H1 (cell line): ENCODE measurements around the gene PARP16.

Experiments used
- BCL11A ChIP-seq, 2 experiments: IDR thresholded peaks; one replicate each; pipeline ENCODE4 v1.6.1; 2011; ENCODE audit warnings: low read depth in 2 of 2, low read length in 2 of 2, mild to moderate bottlenecking in 2 of 2
- EZH2 ChIP-seq: fragments of 200-600 bp; sonication (generic); IDR thresholded peaks from 2 replicates; pipeline ENCODE4 v1.7.1; 2012; ENCODE audit warnings: low read depth, mild to moderate bottlenecking, moderate library complexity, low read length, inconsistent platforms; ENCODE audit not compliant: severe bottlenecking
- KDM4A ChIP-seq: IDR thresholded peaks from one replicate; pipeline ENCODE4 v1.7.1; 2012; ENCODE audit warnings: low read depth, mild to moderate bottlenecking, moderate library complexity, low read length, inconsistent platforms; ENCODE audit not compliant: severe bottlenecking
- RXRA ChIP-seq: IDR thresholded peaks from 2 replicates; pipeline ENCODE4 v1.6.1; 2011; ENCODE audit warnings: low read depth, mild to moderate bottlenecking, low read length, moderate library complexity; ENCODE audit not compliant: insufficient read depth
- SRF ChIP-seq: IDR thresholded peaks from 2 replicates; pipeline ENCODE4 v1.6.1; 2011; ENCODE audit warnings: mild to moderate bottlenecking, low read depth, low read length, moderate library complexity
- TAF1 ChIP-seq: IDR thresholded peaks from 2 replicates; pipeline ENCODE4 v1.6.1; 2011; ENCODE audit warnings: mild to moderate bottlenecking, low read depth, low read length
- TF ChIP-seq, protein P1 (sequence below): IDR thresholded peaks from 2 replicates; pipeline ENCODE4 v1.6.1; 2011; ENCODE audit warnings: low read depth, mild to moderate bottlenecking, low read length; ENCODE audit not compliant: insufficient read depth

DNA sequence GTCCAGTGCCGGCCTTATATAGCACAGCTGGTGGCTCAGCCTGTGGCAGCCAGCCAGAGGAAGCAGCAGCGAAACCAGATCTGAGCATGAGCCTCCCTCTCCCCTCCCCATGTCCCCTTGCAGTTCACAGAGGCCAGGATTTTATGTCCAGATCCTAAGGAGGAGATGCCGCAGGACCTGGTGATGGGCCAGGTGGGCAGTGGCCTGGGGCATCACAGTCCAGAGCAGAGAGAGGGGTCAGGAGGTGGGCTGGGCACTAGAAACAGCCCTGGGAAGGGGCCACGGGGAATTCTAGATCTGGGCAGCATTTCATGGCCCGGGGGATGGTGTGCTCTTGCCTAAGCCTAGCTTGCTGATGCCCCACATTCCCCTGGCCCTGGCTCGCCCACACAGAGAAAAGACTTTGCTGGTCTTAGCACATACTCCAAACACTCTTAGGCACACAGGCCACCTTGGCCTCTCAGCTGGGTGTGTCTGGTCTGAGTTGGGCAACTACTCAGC, 75.2 kb downstream of the PARP16 start:
- TF ChIP-seq EZH2 (no peak), KDM4A (no peak), TAF1 (no peak), BCL11A (IDR thresholded peaks at IDR 0.05; ENCODE audit: low read depth in 2 of 2, low read length in 2 of 2) (no peak), SRF (no peak), RXRA (no peak)
- TF ChIP-seq, protein P1, sequence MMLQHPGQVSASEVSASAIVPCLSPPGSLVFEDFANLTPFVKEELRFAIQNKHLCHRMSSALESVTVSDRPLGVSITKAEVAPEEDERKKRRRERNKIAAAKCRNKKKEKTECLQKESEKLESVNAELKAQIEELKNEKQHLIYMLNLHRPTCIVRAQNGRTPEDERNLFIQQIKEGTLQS: no peak
